Thoracic aorta (tissue), 2 donors: ENCODE data around the gene ADAMTSL3. TPM values are rescaled to one million over a fixed set of nuclear protein-coding genes. Genes with fewer than 3 reads are reported as not detected.
A peak's percentile ranks its signal among the peaks of the same experiment; 100 is the strongest.

Experiments
- ATAC-seq: fragments of 150-250 bp; one replicate; pipeline ENCODE4 v1.8.0; 2017; ENCODE audit warnings: low read depth; ENCODE audit not compliant: insufficient number of reproducible peaks, low FRiP score
- DNase-seq: peaks from one replicate; pipeline ENCODE4 v3.0.0-alpha.2; 2020; ENCODE audit warnings: low spot score
- H3K27ac ChIP-seq, 2 donors: fragments of 200-600 bp; sonication (generic); 1 replicate in 1 of 2; 2 replicates in 1 of 2; pipeline ENCODE4 v1.5.1; 2016; ENCODE audit warnings: mild to moderate bottlenecking in 2 of 2, moderate library complexity in 2 of 2
- H3K27me3 ChIP-seq: fragments of 200-600 bp; sonication (generic); replicated peaks from 2 replicates; pipeline ENCODE4 v1.6.0; 2016; ENCODE audit warnings: mild to moderate bottlenecking; ENCODE audit not compliant: insufficient read depth
- H3K36me3 ChIP-seq: fragments of 200-600 bp; sonication (generic); one replicate; pipeline ENCODE4 v1.5.1; 2016
- H3K4me1 ChIP-seq, 2 donors: fragments of 200-600 bp; sonication (generic); 1 replicate in 1 of 2; 2 replicates in 1 of 2; pipeline versions ENCODE4 v1.5.1 to v1.6.0; 2016; ENCODE audit warnings: low read depth in 2 of 2, mild to moderate bottlenecking in 1 of 2; ENCODE audit not compliant: control insufficient read depth in 1 of 2
- H3K4me3 ChIP-seq: fragments of 200-600 bp; sonication (generic); 2 replicates; pipeline ENCODE4 v1.5.1; 2016; ENCODE audit warnings: mild to moderate bottlenecking
- H3K9me3 ChIP-seq: fragments of 200-600 bp; sonication (generic); 2 replicates; pipeline ENCODE4 v1.5.1; 2016
- total RNA-seq, 2 donors: library from RNA; depleted of rRNA; stranded (reverse); fragments of >200 nt; gene quantifications; one replicate each; pipeline versions ENCODE4 v1.1.0 to v1.2.3, GENCODE V29; 2016
- TF ChIP-seq, protein P1 (sequence below): fragments of 200-600 bp; sonication (generic); IDR thresholded peaks from one replicate; pipeline ENCODE4 v1.5.1; 2019; ENCODE audit warnings: antibody characterized with exemption

Gene ADAMTSL3
- total RNA-seq, 2 donors from 2014 or later: 41.4 to 45.4 TPM

DNA sequence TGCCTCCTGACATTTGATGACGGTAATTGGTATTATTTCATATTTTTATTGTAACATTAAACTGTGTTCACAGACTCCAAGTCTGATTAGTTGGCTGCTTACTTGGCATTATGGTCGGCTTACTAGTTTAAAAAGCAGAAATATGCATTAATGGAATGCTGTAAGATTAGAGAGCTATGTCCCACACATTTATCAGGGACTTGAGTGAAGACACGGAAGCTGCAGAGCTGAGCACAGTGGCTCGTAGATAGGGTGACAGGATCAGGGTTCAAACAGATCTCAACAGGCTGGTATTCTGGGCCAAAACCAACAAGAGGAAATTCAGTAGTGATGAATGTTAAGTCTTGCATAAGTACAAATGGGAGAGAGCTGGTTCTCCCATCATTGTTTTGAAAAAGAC lies 113.8 kb downstream of the ADAMTSL3 start:
- Histone ChIP-seq H3K9me3 (no peaks in the 10 kb centered on the region), H3K27ac (peak overlapping the region in 1 of 2 donors; percentile 5), H3K36me3 (no peaks in the 10 kb centered on the region), H3K27me3 (no peaks in the 10 kb centered on the region), H3K4me3 (no peak overlapping the region), H3K4me1 (peaks cover 13 to 64% of the 10 kb centered on the region in 2 donors)
- TF ChIP-seq, protein P1, sequence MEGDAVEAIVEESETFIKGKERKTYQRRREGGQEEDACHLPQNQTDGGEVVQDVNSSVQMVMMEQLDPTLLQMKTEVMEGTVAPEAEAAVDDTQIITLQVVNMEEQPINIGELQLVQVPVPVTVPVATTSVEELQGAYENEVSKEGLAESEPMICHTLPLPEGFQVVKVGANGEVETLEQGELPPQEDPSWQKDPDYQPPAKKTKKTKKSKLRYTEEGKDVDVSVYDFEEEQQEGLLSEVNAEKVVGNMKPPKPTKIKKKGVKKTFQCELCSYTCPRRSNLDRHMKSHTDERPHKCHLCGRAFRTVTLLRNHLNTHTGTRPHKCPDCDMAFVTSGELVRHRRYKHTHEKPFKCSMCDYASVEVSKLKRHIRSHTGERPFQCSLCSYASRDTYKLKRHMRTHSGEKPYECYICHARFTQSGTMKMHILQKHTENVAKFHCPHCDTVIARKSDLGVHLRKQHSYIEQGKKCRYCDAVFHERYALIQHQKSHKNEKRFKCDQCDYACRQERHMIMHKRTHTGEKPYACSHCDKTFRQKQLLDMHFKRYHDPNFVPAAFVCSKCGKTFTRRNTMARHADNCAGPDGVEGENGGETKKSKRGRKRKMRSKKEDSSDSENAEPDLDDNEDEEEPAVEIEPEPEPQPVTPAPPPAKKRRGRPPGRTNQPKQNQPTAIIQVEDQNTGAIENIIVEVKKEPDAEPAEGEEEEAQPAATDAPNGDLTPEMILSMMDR: no peak
- DNase-seq: no peak
- no peak for ATAC-seq

DNA sequence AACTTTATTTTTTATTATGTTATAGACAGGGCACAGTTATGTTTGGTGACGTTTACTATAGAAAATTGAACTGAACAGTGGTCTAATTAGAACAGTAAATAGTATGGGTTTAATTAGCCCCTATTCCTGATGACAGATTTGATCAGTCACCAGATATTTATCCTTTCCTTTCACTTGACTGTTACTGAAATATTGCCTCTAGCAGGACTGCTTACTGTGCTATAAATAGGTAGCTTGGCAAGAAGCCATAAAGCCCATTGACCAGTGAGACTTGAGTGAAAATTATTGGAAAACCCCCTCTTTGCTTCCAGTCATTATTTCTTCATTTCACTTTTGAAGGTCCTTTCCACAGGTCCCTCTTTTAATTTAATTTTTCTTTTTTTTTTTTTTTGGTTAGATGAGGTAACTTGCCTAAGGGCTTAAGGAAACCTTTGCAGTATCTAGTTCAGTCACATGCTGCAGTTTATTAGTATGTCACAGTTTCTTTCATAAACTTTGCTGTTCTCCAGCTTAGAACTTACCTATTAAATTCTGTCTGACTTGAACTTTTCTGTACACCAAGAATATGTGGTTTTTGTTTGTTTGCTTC lies 115.6 kb downstream of the ADAMTSL3 start:
- no peak overlapping the region for H3K4me3 ChIP-seq
- peaks cover 6 to 50% of the 10 kb centered on the region in 2 donors for H3K4me1 ChIP-seq
- H3K36me3 ChIP-seq: no peaks in the 10 kb centered on the region
- no peaks in the 10 kb centered on the region for H3K9me3 ChIP-seq
- ATAC-seq: no peak
- TF ChIP-seq, protein P1: no peak
- no peak for DNase-seq
- no peak overlapping the region for H3K27ac ChIP-seq
- no peaks in the 10 kb centered on the region for H3K27me3 ChIP-seq

DNA sequence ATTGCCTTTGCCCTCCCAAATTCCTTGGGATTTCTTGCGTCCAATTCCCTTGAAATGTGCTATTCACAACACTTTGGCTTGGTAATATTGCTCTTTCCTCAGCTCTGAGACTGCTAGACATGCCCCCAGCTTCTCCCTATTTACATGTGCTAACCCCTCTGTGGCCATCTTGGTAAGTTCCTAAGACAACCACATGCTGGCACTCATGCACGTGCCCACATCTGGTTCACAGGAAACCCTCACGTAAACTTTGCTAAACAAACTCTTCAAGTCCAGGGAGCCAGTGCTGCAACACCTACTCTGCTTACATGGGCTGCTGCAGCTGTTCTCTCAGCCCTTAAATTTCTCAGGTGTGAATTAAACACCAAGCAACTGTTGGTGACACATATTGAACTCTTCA lies 121.8 kb downstream of the ADAMTSL3 start:
- H3K27ac ChIP-seq: no peak overlapping the region
- no peaks in the 10 kb centered on the region for H3K4me1 ChIP-seq
- no peak for ATAC-seq
- H3K4me3 ChIP-seq: no peak overlapping the region
- no peaks in the 10 kb centered on the region for H3K27me3 ChIP-seq
- TF ChIP-seq, protein P1: no peak
- no peaks in the 10 kb centered on the region for H3K36me3 ChIP-seq
- no peaks in the 10 kb centered on the region for H3K9me3 ChIP-seq
- no peak for DNase-seq

DNA sequence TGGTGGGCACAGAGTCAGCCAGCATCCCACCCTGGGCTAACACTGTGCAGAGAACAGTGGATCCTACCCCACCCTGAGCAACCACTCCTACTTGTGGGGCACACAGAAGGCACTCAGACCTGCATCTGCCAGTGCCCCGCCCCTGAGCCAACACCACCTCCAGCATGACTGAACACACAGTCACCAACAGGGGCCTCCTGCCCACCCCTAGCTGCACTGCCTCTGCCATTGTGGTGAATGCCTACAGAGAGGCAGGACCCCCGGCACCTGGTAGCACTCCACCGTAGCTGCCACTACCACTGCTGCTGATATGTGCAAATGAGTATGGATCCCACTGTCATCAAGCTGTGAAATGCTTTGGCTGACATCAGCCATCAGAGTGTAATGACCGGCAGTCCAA lies 123.1 kb downstream of the ADAMTSL3 start:
- TF ChIP-seq, protein P1: no peak
- ATAC-seq: no peak

DNA sequence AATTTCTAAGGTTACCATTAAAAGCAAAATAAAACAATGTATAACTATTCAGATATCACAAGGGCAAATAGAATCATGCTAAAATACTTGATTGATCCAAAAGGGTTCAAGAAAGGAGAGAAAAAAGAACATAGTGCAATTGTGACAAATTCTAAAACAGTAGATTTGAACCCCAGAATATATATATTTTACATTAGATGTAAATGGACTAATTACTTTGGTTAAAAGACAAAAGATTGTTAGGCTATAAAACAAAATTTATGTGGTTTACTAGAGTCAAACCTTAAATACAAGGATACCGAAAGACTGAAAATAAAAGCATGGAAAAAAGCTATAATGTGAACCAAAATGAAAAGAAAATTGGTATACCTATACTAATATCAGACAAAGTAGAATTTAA lies 129.3 kb downstream of the ADAMTSL3 start:
- DNase-seq (no peak), ATAC-seq (no peak)
- Histone ChIP-seq H3K36me3 (no peaks in the 10 kb centered on the region), H3K9me3 (peaks cover 4% of the 10 kb centered on the region), H3K4me1 (no peaks in the 10 kb centered on the region), H3K4me3 (no peak overlapping the region), H3K27ac (no peak overlapping the region), H3K27me3 (no peaks in the 10 kb centered on the region)
- TF ChIP-seq, protein P1: no peak

More for the DNA sequence above, 123.1 kb downstream of the ADAMTSL3 start:
- Histone ChIP-seq H3K36me3 (no peaks in the 10 kb centered on the region), H3K9me3 (no peaks in the 10 kb centered on the region), H3K27me3 (no peaks in the 10 kb centered on the region), H3K27ac (no peak overlapping the region), H3K4me3 (no peak overlapping the region), H3K4me1 (no peaks in the 10 kb centered on the region)
- no peak for DNase-seq
